Stimulated activated CD4-positive, alpha-beta T cell treated with anti-CD3 and anti-CD28 coated beads, Interleukin-4, amount 100 ng/mL, for 48 hours (primary cell): ENCODE measurements around the gene PROSER1.
"Not testable (repeated sequence)": the region's sequence is repeated elsewhere in the genome, so short reads cannot be mapped to it uniquely, and the experiment has no call there.

Experiments used
- DNase-seq, 2 donors: peaks; one replicate each; pipeline ENCODE4 v3.0.0-alpha.2; 2020; ENCODE audit warnings: low read depth in 2 of 2

The PROSER1 gene

DNA sequence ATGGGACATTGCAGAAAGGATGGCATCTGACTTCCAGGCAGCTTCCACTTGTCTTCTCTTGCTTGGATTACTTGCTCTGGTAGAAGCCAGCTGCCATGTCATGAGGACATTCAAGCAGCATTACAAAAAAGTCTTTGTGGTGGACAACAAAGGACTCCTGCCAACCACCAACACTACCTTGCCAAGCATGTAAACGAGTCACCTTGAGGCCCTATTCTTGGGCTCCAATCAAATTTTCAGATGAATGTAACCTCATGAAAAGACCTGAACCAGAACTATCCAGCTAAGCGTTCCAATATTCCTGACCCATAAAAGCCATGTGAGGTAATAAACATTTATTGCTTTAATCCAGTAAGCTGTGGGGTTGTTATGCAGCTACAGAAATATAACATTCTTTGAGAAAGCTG, 12.5 kb downstream of the PROSER1 start:
- DNase-seq: no peak

DNA sequence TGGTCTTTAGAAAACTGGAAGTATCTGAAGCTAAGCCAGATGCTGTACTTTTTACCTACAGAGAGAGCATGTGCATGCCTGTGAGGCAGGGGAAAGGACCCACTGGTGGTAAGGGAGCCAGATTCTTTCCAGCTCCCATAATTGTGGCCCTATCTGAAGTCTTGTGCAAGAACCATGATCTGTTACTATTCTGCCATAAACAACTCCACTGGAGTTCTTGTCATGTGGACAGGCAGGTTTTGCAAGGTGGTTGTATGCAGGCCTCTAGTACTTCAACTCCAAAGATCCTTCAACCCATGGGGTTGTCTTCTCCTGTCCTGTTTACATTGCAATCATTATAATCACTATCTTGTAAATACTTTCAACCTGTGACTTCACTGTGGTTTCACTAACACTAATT, 14.1 kb downstream of the PROSER1 start:
- no peak for DNase-seq

GRCh38 chr13:39023316-39023715, 14.6 kb downstream of the PROSER1 start:
- DNase-seq: no peak

- no peak for DNase-seq
Observed at GRCh38 chr13:39020853-39021462, 16.9 kb downstream of the PROSER1 start.

GRCh38 chr13:39016787-39017186, 21.1 kb downstream of the PROSER1 start:
- DNase-seq: no peak

DNA sequence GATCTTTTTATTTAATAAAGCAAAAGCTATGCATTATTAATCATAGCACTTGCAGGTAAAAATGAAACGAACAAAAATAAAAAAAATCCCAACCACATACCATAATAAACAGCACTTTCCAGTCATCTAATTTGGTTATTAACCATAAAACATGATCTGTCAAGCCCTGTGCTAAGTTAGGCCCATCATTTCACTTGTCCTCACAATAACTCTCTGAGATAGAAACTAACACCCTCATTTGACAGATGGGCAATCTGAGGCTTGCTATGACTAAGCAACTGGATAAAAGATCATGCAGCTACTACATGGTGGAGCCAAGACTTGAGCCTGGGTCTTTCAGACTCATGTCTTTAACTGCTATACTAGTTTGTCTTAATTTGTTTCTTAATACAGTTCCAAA, 21.8 kb downstream of the PROSER1 start:
- DNase-seq: no peak

- DNase-seq: no peak
Observed at GRCh38 chr13:39013462-39013861, 24.4 kb downstream of the PROSER1 start.

DNA sequence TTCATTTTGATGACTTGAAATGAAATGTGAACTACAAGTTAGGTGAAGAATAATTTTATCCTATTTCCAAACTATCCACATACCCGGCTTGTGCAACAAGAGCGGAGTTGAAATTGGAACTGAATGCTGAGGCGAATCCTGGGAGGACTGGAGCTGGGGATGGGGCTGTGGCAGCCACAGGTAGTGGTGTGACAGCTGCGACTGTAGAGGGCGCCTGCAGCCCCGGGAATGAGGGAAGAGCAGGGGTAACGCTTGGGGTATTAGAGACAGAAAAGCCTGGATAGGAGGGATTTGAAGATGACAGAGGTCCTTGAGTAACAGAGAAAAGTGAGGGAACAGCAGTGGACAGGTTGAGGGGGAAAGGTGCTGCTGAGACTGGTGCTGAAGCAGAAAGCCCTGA, 25.3 kb downstream of the PROSER1 start:
- DNase-seq: no peak

GRCh38 chr13:39006371-39007111, 31.3 kb downstream of the PROSER1 start:
- not testable (repeated sequence) for DNase-seq

GRCh38 chr13:38998739-38999138, 39.1 kb downstream of the PROSER1 start:
- no peak for DNase-seq

- DNase-seq: no peak
Observed at GRCh38 chr13:38993381-38993780, 44.5 kb downstream of the PROSER1 start.

GRCh38 chr13:38990693-38991092, 47.2 kb downstream of the PROSER1 start, which contains the start of gene STOML3:
STOML3 (minus strand) TSS chr13:38990831; CDS start chr13:38990721, 110 bp downstream.
- no peak for DNase-seq

DNA sequence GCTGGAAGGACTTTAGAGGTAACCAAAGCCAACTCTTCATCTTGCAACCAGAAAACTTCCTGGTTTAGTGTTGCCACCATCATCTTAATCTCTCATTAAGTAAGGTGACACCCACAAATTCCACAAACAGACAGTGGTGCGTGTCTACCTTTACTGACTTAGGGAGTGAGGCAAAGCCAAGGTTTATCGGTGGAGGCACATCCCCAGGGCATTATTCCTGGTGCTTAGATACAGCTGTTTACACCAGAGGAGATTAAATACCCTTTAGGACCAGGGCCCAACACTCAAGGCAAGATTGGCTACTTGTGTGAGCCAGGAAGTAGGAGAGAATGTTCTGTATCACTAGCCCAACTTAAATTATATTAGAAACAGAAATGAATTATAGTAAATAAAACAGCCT, 56.8 kb downstream of the PROSER1 start:
- DNase-seq: no peak

GRCh38 chr13:38980750-38981078, 57.2 kb downstream of the PROSER1 start:
- DNase-seq: no peak

GRCh38 chr13:38979891-38980749, 57.8 kb downstream of the PROSER1 start:
- no peak for DNase-seq

DNA sequence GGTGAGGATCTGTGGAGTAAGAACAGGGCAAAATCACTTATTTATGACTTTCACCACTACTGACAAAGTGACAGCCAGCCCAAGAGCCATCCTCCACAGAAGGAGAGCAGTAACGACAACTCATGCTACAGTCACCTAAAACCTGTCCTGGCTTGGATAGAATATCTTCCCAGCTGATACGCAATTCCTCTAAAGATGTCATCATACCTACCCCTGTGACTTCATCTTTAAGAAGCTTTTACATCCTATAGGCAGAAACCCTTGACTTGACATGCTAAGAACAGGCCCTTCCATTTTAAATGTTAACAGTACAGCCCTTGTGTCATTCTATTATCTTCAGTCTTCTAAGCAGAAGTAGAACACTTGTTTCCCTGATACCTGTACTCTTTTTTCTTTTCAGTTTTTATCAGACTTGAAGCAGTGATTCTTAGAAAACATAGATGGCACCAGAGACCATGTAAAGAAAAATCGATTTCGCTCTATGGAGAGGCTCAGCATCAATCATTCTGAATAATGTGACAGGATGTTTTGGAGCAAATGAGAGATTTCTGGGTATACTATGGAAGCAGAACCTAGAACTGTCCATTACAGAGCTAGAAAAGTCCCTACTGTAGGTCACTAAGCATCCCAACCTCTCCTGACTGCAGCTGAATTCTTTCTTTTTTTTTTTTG, 67.4 kb downstream of the PROSER1 start:
- DNase-seq: no peak

DNA sequence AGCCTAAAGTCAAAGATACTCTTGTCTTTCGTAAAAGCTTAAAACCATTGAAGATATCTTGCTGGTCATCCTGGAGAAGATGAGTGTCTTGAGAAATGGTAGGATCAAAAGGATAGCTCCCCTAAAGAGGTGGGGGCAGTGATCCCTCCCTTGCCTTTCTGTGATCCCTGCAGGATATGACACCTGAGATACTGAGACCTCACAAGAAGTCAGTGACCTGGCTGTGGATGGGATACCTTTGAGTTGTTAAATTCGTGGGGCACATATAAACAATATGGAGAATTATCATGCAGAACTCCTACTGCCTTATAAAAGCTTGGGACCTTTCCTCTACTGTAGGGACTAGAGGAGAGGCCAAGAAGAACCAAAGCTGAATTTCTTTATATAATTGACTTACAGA, 68.7 kb downstream of the PROSER1 start:
- DNase-seq: no peak

GRCh38 chr13:38967446-38967845, 70.4 kb downstream of the PROSER1 start:
- DNase-seq: no peak

DNA sequence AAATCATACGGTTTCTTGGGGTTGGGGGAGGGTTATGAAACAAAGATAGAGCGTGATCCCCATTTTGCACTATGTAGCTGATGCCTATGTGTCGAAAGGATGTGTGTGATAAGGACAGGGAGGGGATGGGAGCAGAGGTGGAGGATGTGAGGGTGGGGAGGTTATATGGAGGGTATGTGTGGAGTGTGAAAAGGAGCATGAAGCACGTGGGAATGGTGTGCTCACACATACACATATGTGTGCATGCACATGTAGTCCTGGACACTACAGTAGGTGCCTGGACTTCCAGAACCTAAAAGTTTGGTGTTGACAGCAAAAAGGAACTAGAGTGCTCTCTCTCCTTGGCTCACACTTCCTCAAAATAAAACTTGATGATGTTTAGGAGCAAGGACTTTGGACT, 72.6 kb downstream of the PROSER1 start:
- no peak for DNase-seq

- DNase-seq: no peak
Observed at GRCh38 chr13:38960175-38960574, 77.7 kb downstream of the PROSER1 start.
